Left lobe of liver (tissue), 2 donors: ENCODE measurements around the gene NAPA. TPM values are rescaled to one million over a fixed set of nuclear protein-coding genes. Genes with fewer than 3 reads are reported as not detected.

ENCODE experiments used
- ATAC-seq: fragments of 200-7000 bp; cut with Tn5 transposase; one replicate; pipeline ENCODE4 v1.9.1; 2020; ENCODE audit warnings: mild to moderate bottlenecking, moderate library complexity
- DNase-seq: peaks from one replicate; pipeline ENCODE4 v3.0.0-alpha.2; 2020; ENCODE audit warnings: low spot score
- total RNA-seq: library from RNA; stranded (reverse); gene quantifications from one replicate; pipeline ENCODE4 v1.2.1, GENCODE V29; 2021
- donor health status: DM: no; HTN: no; CAD: no; lungs with moderate emphysema.
- donor health status: DM: no; HTN: yes; CAD: no.

The NAPA gene
- total RNA-seq, 1 donor from 2014 or later = 96.3 TPM

GRCh38 chr19:47503130-47503825, 11.6 kb downstream of the NAPA start:
- no peak for DNase-seq
- ATAC-seq = no peak

GRCh38 chr19:47499863-47500830, 14.7 kb downstream of the NAPA start:
- no peak for DNase-seq
- no peak for ATAC-seq

GRCh38 chr19:47499371-47499770, 15.5 kb downstream of the NAPA start:
- ATAC-seq (no peak), DNase-seq (no peak)

- ATAC-seq (no peak), DNase-seq (no peak)
Measured at GRCh38 chr19:47498561-47498960, 16.3 kb downstream of the NAPA start.

- no peak for DNase-seq
- ATAC-seq = peak; percentile 7
Measured at GRCh38 chr19:47497821-47498520, 16.9 kb downstream of the NAPA start.

- peak; percentile 4 for ATAC-seq
Measured at GRCh38 chr19:47497050-47497766, 17.7 kb downstream of the NAPA start.

GRCh38 chr19:47495478-47496372, 19.1 kb downstream of the NAPA start:
- ATAC-seq (peak; percentile 37), DNase-seq (no peak)

More at GRCh38 chr19:47497050-47497766, 17.7 kb downstream of the NAPA start:
- DNase-seq = no peak

GRCh38 chr19:47494729-47495128, 20.1 kb downstream of the NAPA start:
- DNase-seq (no peak), ATAC-seq (no peak)

GRCh38 chr19:47494211-47494547, 20.7 kb downstream of the NAPA start:
- DNase-seq = no peak

GRCh38 chr19:47493378-47494210, 21.3 kb downstream of the NAPA start:
- ATAC-seq (no peak), DNase-seq (no peak)

More at GRCh38 chr19:47494211-47494547, 20.7 kb downstream of the NAPA start:
- no peak for ATAC-seq

GRCh38 chr19:47492571-47493377, 22.1 kb downstream of the NAPA start:
- DNase-seq = no peak
- ATAC-seq = no peak

- ATAC-seq = peak; percentile 3
- no peak for DNase-seq
Measured at GRCh38 chr19:47492137-47492533, 22.7 kb downstream of the NAPA start.

- DNase-seq (no peak), ATAC-seq (no peak)
Measured at GRCh38 chr19:47491358-47492136, 23.3 kb downstream of the NAPA start.

GRCh38 chr19:47490847-47491246, 24.0 kb downstream of the NAPA start:
- no peak for DNase-seq
- ATAC-seq = no peak

GRCh38 chr19:47490031-47490430, 24.8 kb downstream of the NAPA start:
- DNase-seq (no peak), ATAC-seq (no peak)

GRCh38 chr19:47489072-47489914, 25.6 kb downstream of the NAPA start:
- ATAC-seq (no peak), DNase-seq (no peak)
